T-cell (primary cell): ENCODE results near the gene FKBP5. TPM values are rescaled to one million over a fixed set of nuclear protein-coding genes. Genes with fewer than 3 reads are reported as not detected.
"Not testable (repeated sequence)": the region's sequence is repeated elsewhere in the genome, so short reads cannot be mapped to it uniquely, and the experiment has no call there.

Source experiments
- ATAC-seq, 4 experiments: fragments of 200-7000 bp in 3 of 4; fragments of 150-1000 bp in 1 of 4; cut with Tn5 transposase; replicated peaks in 1 of 4; 1 replicate in 3 of 4; 2 replicates in 1 of 4; pipeline ENCODE4 v1.10.0; 2021; ENCODE audit warnings: moderate library complexity in 3 of 4, mild to moderate bottlenecking in 2 of 4, moderate number of reproducible peaks in 1 of 4
- CTCF ChIA-PET, 2 donors: fragments of 300-600 bp; sonication (Branson Sonifier 250); formaldehyde crosslinking; loops; one replicate each; lab custom pipeline; 2022; ENCODE audit warnings: antibody characterized with exemption in 2 of 2; lab: Charles Lee
- POLR2A ChIA-PET, 2 donors: fragments of 300-600 bp; sonication (Branson Sonifier 250); formaldehyde crosslinking; loops; one replicate each; lab custom pipeline; 2022; ENCODE audit warnings: antibody characterized with exemption in 2 of 2; lab: Charles Lee
- DNase-seq, 35 experiments: peaks; one replicate each; pipeline versions ENCODE4 v3.0.0 to v3.0.0-alpha.2; 2013 to 2023
- H3K27ac ChIP-seq: one replicate; pipeline ENCODE4 v1.5.1; 2013; ENCODE audit warnings: low read length
- H3K27me3 ChIP-seq, 2 experiments: replicated peaks in 1 of 2; 1 replicate in 1 of 2; 2 replicates in 1 of 2; pipeline versions ENCODE4 v1.6.1 to v1.7.0; 2013; ENCODE audit warnings: low read length in 1 of 2, mixed read lengths in 1 of 2; ENCODE audit not compliant: control insufficient read depth in 2 of 2, insufficient read depth in 2 of 2; ENCODE audit errors: extremely low read depth in 1 of 2
- H3K36me3 ChIP-seq, 2 donors: 1 replicate in 1 of 2; 2 replicates in 1 of 2; pipeline versions ENCODE4 v1.6.1 to v1.7.0; 2013; ENCODE audit warnings: low read length in 1 of 2; ENCODE audit not compliant: control insufficient read depth in 2 of 2, insufficient read depth in 1 of 2; ENCODE audit errors: extremely low read depth in 1 of 2
- H3K4me1 ChIP-seq, 2 experiments: 1 replicate in 1 of 2; 2 replicates in 1 of 2; pipeline versions ENCODE4 v1.6.1 to v1.7.0; 2013; ENCODE audit warnings: low read length in 2 of 2, mixed read lengths in 1 of 2; ENCODE audit not compliant: insufficient read depth in 2 of 2, control insufficient read depth in 1 of 2; ENCODE audit errors: extremely low read depth in 1 of 2
- H3K4me3 ChIP-seq, 2 donors: 1 replicate in 1 of 2; 2 replicates in 1 of 2; pipeline versions ENCODE4 v1.5.1 to v1.7.0; 2013; ENCODE audit warnings: mild to moderate bottlenecking in 2 of 2, low read length in 1 of 2, moderate library complexity in 1 of 2; ENCODE audit not compliant: control insufficient read depth in 1 of 2; ENCODE audit errors: extremely low read depth in 1 of 2
- H3K9me3 ChIP-seq: 2 replicates; pipeline ENCODE4 v1.7.0; 2013
- H3K27ac Mint-ChIP-seq, 2 donors: one replicate each; pipeline ENCODE4 v1.8.0; 2020 to 2021; ENCODE audit warnings: mild to moderate bottlenecking in 2 of 2, mixed read lengths in 2 of 2
- H3K27me3 Mint-ChIP-seq, 2 donors: one replicate each; pipeline ENCODE4 v1.8.0; 2021 to 2022; ENCODE audit warnings: mixed read lengths in 2 of 2
- H3K36me3 Mint-ChIP-seq: one replicate; pipeline ENCODE4 v1.8.0; 2021; ENCODE audit warnings: mixed read lengths
- H3K4me1 Mint-ChIP-seq, 3 donors: one replicate each; pipeline ENCODE4 v1.8.0; 2020 to 2022; ENCODE audit warnings: mixed read lengths in 3 of 3, mild to moderate bottlenecking in 1 of 3
- H3K4me3 Mint-ChIP-seq, 3 donors: one replicate each; pipeline ENCODE4 v1.8.0; 2020 to 2022; ENCODE audit warnings: mild to moderate bottlenecking in 3 of 3, mixed read lengths in 3 of 3, moderate library complexity in 3 of 3
- H3K9me3 Mint-ChIP-seq, 3 donors: one replicate each; pipeline ENCODE4 v1.8.0; 2020 to 2022; ENCODE audit warnings: mixed read lengths in 3 of 3
- WGBS: methylation state at CpG from one replicate; pipeline ENCODE4 v1.1.5; 2013; ENCODE audit warnings: missing lambda C conversion rate; ENCODE audit not compliant: insufficient coverage; 5-methylcytosine and 5-hydroxymethylcytosine counted together
- total RNA-seq, 35 experiments: library from RNA in 6 of 35; stranded (reverse) in 6 of 35; fragments of 120-200 nt in 1 of 35; gene quantifications; one replicate each; pipeline versions ENCODE4 v1.2.1 to v1.2.4 and lab custom pipeline; 2013 to 2026

FKBP5 gene
- total RNA-seq, 5 donors from 2014 or later (not counting 1 experiment from before 2014, with no cell fraction given): 61.4 to 130 (median 63.9) TPM

DNA sequence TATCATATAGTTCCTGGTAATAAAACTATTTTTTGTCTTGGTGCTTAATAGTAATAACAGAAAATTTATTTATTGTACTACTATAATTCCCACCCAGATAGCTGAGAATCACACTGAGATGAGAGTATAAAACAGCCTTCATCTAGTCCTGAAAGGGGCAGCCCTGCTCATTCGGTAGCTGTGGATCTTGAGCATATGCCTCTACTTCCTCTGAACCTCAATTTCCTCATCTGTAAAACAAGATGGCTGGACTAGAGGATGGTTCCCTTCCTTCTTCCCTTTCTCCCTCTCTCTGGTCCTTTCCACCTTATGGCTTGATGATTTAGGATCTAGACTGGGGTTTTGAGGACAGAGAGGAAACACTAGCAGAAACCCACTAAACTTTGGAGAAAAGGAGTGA, 15.0 kb downstream of the FKBP5 start:
- Mint-ChIP-seq H3K27ac (peak overlapping the region; percentile 92 to 93), H3K4me3 (peak overlapping the region; percentile 2 to 42 (median 8)), H3K9me3 (no peaks in the 10 kb centered on the region), H3K27me3 (no peaks in the 10 kb centered on the region), H3K4me1 (peaks cover 88 to 90% (median 88%) of the 10 kb centered on the region in 3 donors), H3K36me3 (peaks cover 12% of the 10 kb centered on the region)
- ChIA-PET POLR2A (interaction anchor here (0.8 to 1.3 kb wide), 2 partner anchors 13 to 15 kb away, joined by 3 to 4 read pairs; no protein-coding TSS in a partner anchor), CTCF (interaction anchor here (0.8 to 2.6 kb wide), 5 partner anchors 9 to 89 kb away, joined by 3 to 15 read pairs (median 3); partner anchors contain the start of gene ARMC12 (in 2 of the 2))
- WGBS: no CpG with 5 or more reads among the region's 1 CpG
- H3K9me3 ChIP-seq: no peaks in the 10 kb centered on the region
- H3K36me3 ChIP-seq: peaks cover 0 to 5% of the 10 kb centered on the region in 2 donors
- H3K4me1 ChIP-seq: peaks cover 36 to 39% of the 10 kb centered on the region in 2 experiments
- ATAC-seq: peak in 2 of 4 experiments; percentile 38 to 40
- H3K27me3 ChIP-seq: no peaks in the 10 kb centered on the region
- H3K4me3 ChIP-seq: no peak overlapping the region
- peak in 1 of 35 experiments; percentile 40 for DNase-seq
- peak overlapping the region; percentile 71 for H3K27ac ChIP-seq

DNA sequence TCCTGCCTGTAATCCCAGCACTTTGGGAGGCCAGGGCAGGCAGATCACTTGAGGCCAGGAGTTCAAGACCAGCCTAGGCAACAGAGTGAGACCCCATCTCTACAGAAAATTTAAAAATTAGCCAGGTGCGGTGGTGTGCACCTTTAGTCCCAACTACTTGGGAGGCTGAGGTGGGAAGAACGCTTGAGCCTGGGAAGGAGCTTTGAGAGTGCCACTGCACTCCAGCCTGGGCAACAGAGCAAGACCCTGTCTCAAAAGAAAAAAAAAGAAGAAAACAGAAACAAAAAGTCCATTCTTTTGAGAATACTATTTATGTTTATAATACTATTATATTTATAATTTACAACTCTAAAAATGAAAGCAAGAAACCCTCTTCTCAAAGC, 15.4 kb downstream of the FKBP5 start:
- Histone ChIP-seq H3K27ac (peak overlapping the region; percentile 71), H3K4me1 (peaks cover 33 to 42% of the 10 kb centered on the region in 2 experiments)
- H3K27me3 ChIP-seq, H3K4me3 ChIP-seq, H3K27me3 Mint-ChIP-seq, H3K36me3 ChIP-seq, ATAC-seq, H3K9me3 ChIP-seq, H3K9me3 Mint-ChIP-seq, H3K36me3 Mint-ChIP-seq, DNase-seq: not testable (repeated sequence)
- peaks cover 84 to 90% (median 85%) of the 10 kb centered on the region in 3 donors for H3K4me1 Mint-ChIP-seq
- peak overlapping the region in 1 of 3 donors; percentile 40 for H3K4me3 Mint-ChIP-seq
- WGBS: no CpG with 5 or more reads among the region's 2 CpGs
- CTCF ChIA-PET: interaction anchor here in 1 of 2 donors (1.0 to 2.6 kb wide), 3 partner anchors 8 to 64 kb away, joined by 3 to 15 read pairs (median 4); partner anchors contain the start of gene ARMC12
- H3K27ac Mint-ChIP-seq: peak overlapping the region; percentile 83 to 93
- POLR2A ChIA-PET: interaction anchor here (0.6 to 1.3 kb wide), 3 partner anchors 9 to 31 kb away, joined by 3 to 5 read pairs (median 4); no protein-coding TSS in a partner anchor

DNA sequence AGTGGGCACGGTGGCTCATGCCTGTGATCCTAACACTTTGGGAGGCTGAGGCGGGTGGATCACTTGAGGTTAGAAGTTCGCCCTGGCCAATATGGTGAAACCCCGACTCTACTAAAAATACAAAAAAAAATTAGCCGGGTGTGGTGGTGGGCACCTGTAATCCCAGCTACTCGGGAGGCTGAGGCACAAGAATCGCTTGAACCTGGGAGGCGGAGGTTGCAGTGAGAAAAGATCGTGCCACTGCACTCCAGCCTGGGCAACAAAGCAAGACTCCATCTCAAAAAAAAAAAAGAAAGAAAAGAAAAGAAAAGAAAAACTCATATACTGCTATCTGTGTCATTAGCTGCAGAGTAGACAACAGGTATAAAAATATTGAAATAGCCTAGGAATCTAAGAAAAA, 18.3 kb downstream of the FKBP5 start:
- WGBS: 90% methylated on average over 2 of the region's 9 CpGs
- H3K4me1 Mint-ChIP-seq: peaks cover 55 to 77% (median 68%) of the 10 kb centered on the region in 3 donors
- H3K9me3 ChIP-seq, POLR2A ChIA-PET, H3K27me3 ChIP-seq, H3K9me3 Mint-ChIP-seq, H3K36me3 Mint-ChIP-seq, H3K36me3 ChIP-seq, ATAC-seq, H3K4me3 ChIP-seq, DNase-seq, H3K27me3 Mint-ChIP-seq: not testable (repeated sequence)
- peak overlapping the region; percentile 77 for H3K27ac ChIP-seq
- peak overlapping the region; percentile 81 to 96 for H3K27ac Mint-ChIP-seq
- peaks cover 44 to 52% of the 10 kb centered on the region in 2 experiments for H3K4me1 ChIP-seq
- CTCF ChIA-PET: interaction anchor here in 1 of 2 donors (0.9 to 3.1 kb wide), 2 partner anchors 39 to 66 kb away, joined by 3 to 20 read pairs; partner anchors contain the start of gene ARMC12
- peak overlapping the region in 2 of 3 donors; percentile 6 to 38 for H3K4me3 Mint-ChIP-seq

DNA sequence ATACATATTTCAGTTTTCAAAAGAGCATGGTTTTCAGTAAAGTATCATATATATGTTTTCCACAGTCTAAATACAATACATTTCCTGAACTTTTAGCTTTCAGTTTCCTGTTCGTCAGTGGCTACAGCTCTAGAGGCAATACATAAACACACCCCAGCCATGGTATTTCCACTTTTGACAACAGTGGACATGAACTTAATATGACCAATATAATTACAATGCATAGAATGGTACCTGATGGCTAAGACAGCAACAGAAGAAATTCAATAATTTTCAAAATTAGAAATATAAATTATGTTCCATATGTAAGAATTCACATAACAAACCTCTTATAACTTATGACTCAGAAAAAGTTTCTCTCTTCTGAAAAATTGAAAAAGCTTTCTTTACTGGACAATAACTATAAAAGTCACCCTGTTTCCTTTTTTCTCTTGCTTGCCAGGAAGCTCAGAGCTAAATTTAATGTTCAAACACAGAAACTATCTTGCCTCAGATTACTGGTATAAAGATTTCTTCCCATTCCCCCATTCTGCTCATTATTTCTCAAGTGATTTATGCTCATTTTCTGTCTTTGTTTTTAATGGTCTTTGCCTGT, 19.2 kb downstream of the FKBP5 start:
- H3K4me3 ChIP-seq: no peak overlapping the region
- no peaks in the 10 kb centered on the region for H3K27me3 ChIP-seq
- H3K9me3 Mint-ChIP-seq: no peaks in the 10 kb centered on the region
- ChIA-PET POLR2A (interaction anchor here (0.6 to 1.2 kb wide), 3 partner anchors 52 to 82 kb away, joined by 3 to 4 read pairs (median 4); no protein-coding TSS in a partner anchor), CTCF (interaction anchor here (0.5 to 3.1 kb wide), 11 partner anchors 9 to 202 kb away, joined by 3 to 20 read pairs (median 4); partner anchors contain the start of gene ARMC12 (in 1 of the 2))
- peaks cover 45 to 52% of the 10 kb centered on the region in 2 experiments for H3K4me1 ChIP-seq
- no peaks in the 10 kb centered on the region for H3K36me3 ChIP-seq
- H3K27me3 Mint-ChIP-seq: no peaks in the 10 kb centered on the region
- no peaks in the 10 kb centered on the region for H3K9me3 ChIP-seq
- peaks cover 4% of the 10 kb centered on the region for H3K36me3 Mint-ChIP-seq
- peak overlapping the region; percentile 77 for H3K27ac ChIP-seq
- ATAC-seq: peak; percentile 53 to 73 (median 70)
- peaks cover 46 to 68% (median 59%) of the 10 kb centered on the region in 3 donors for H3K4me1 Mint-ChIP-seq
- WGBS: no CpG with 5 or more reads among the region's 1 CpG
- peak overlapping the region; percentile 96 for H3K27ac Mint-ChIP-seq
- DNase-seq: peak in 1 of 35 experiments; percentile 57
- peak overlapping the region; percentile 66 to 73 (median 71) for H3K4me3 Mint-ChIP-seq

DNA sequence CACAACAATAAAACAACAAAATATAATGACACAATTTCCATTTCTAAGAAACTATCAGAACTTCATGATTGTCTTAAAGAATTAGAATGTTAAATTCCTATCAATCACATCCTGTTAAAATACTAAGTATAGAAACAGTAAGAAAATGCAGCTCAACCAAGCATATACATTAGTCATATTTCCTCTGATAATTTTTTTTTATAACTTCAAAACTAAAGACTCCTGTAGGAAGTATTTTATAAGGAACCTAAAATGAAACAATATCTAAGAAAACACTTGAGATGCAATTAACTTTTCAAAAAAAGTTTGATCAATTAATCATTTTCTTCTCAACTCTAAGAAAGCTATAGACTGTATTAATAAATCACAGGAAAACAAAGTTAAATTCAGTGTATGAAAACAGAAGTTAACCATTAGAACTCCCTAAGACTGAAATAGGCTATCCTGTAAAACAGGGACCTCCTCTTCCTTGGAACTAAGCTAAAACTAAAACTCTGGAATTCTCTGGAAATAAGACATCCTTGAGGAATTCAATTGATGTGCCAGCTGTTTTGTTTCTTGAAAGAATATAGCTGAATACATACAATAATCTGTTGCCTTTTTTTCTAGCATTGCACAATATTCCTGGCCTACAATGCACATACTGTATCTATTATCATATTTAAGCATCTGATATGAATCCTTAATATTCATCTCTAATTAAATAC, 19.8 kb downstream of the FKBP5 start:
- Mint-ChIP-seq H3K27me3 (no peaks in the 10 kb centered on the region), H3K9me3 (no peaks in the 10 kb centered on the region), H3K4me1 (peaks cover 40 to 61% (median 53%) of the 10 kb centered on the region in 3 donors), H3K36me3 (peaks cover 4% of the 10 kb centered on the region), H3K4me3 (peak overlapping the region; percentile 66 to 73 (median 71)), H3K27ac (peak overlapping the region; percentile 96)
- H3K36me3 ChIP-seq: no peaks in the 10 kb centered on the region
- ChIA-PET POLR2A (interaction anchor here in 1 of 2 donors (0.6 to 1.2 kb wide), 2 partner anchors 58 to 83 kb away, joined by 4 read pairs; no protein-coding TSS in a partner anchor), CTCF (interaction anchor here (0.5 to 3.1 kb wide), 13 partner anchors 9 to 201 kb away, joined by 3 to 20 read pairs (median 4); partner anchors contain the start of gene ARMC12 (in 1 of the 2))
- peak in 1 of 4 experiments; percentile 16 for ATAC-seq
- no peak for DNase-seq
- no peaks in the 10 kb centered on the region for H3K27me3 ChIP-seq
- H3K4me1 ChIP-seq: peaks cover 46 to 54% of the 10 kb centered on the region in 2 experiments
- H3K9me3 ChIP-seq: no peaks in the 10 kb centered on the region
- peak overlapping the region; percentile 77 for H3K27ac ChIP-seq
- H3K4me3 ChIP-seq: no peak overlapping the region
